ENCODE data around the gene GOLPH3. TPM values are rescaled to one million over a fixed set of nuclear protein-coding genes. Genes with fewer than 3 reads are reported as not detected.

GOLPH3 gene
- total RNA-seq, 1 donor from 2014 or later: 68.5 TPM

DNA sequence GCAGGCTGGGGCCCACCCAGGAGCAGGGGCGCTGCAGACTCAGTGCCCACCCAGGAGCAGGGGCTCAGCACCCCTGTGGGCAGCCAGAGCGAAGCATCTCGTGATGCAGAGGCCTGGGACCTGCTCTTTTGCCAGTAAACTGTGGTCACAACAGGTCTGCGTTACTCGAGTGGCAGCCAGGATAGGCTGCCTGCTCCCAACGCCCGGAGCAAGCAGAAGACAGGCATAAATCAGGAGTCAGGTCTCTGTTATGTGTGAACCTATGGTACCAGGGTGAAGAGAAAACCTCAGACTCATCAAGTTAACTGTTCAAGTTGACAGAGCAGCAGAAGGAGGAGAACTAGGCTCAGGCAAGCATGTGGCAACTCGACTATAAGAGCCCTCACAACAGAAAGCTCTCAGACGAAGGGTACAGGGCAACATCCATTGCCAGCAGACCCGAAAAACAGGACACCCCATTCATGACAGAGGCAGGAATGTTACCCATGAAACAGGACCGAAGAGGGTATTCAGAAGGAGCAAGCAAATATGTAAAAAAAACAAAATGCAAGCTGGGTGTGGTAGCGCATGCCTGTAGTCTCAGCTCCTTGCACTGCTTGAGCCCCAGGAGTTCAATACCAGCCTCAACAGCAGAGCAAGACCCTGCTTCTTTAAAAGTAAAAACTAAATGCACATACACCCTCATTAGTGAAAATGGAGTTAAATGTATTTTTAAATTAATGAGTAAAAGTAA, 71.7 kb downstream of the GOLPH3 start:
- H3K27me3 Mint-ChIP-seq (ENCODE audit: unreplicated experiment): peaks cover 2% of the 10 kb centered on the region
- H3K4me3 Mint-ChIP-seq (ENCODE audit: unreplicated experiment): no peak overlapping the region
- no peak overlapping the region for H3K27ac Mint-ChIP-seq (ENCODE audit: unreplicated experiment)
- peaks cover 17% of the 10 kb centered on the region for H3K4me1 Mint-ChIP-seq (ENCODE audit: low read depth, unreplicated experiment)
- H3K9me3 Mint-ChIP-seq (ENCODE audit: unreplicated experiment): peaks cover 11% of the 10 kb centered on the region
- TF ChIP-seq, protein P1, sequence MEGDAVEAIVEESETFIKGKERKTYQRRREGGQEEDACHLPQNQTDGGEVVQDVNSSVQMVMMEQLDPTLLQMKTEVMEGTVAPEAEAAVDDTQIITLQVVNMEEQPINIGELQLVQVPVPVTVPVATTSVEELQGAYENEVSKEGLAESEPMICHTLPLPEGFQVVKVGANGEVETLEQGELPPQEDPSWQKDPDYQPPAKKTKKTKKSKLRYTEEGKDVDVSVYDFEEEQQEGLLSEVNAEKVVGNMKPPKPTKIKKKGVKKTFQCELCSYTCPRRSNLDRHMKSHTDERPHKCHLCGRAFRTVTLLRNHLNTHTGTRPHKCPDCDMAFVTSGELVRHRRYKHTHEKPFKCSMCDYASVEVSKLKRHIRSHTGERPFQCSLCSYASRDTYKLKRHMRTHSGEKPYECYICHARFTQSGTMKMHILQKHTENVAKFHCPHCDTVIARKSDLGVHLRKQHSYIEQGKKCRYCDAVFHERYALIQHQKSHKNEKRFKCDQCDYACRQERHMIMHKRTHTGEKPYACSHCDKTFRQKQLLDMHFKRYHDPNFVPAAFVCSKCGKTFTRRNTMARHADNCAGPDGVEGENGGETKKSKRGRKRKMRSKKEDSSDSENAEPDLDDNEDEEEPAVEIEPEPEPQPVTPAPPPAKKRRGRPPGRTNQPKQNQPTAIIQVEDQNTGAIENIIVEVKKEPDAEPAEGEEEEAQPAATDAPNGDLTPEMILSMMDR (IDR thresholded peaks at IDR 0.05; ENCODE audit: partially characterized antibody, unreplicated experiment): no peak
- peaks cover 4% of the 10 kb centered on the region for H3K36me3 Mint-ChIP-seq (ENCODE audit: unreplicated experiment)
- no peak for DNase-seq

DNA sequence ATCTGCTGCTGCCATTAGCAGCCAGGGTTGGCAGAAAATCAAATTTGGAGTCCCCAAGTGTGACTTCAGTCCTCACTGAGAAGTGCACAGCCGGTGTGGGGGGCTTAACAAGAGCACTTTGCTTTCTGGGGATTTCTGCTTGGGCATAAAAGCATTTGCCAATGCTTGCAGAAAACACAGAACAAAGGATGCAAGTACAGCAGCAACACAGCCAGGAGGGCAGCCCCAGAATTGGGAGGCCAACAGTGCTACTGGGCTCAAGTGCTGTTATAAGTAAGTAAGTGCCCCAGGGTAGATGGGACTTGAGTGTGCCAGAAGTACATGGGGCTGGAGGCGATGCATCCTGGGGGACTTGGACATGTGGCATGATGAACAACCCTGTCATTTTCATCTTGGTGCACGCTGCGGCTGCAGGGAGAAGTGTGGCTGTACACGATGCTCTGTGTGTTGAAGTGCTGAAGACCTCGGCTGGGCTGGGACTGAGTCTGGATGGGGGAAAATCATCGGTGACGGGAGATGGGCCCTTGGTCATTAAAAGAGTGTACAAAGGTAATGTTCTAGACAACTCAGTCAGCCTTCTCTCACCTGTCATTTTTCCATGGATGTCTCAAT, 73.3 kb downstream of the GOLPH3 start:
- Mint-ChIP-seq H3K9me3 (ENCODE audit: unreplicated experiment) (peaks cover 11% of the 10 kb centered on the region), H3K27ac (ENCODE audit: unreplicated experiment) (peak overlapping the region; percentile 46), H3K4me3 (ENCODE audit: unreplicated experiment) (no peak overlapping the region), H3K36me3 (ENCODE audit: unreplicated experiment) (peaks cover 4% of the 10 kb centered on the region), H3K27me3 (ENCODE audit: unreplicated experiment) (peaks cover 4% of the 10 kb centered on the region), H3K4me1 (ENCODE audit: low read depth, unreplicated experiment) (peaks cover 21% of the 10 kb centered on the region)
- TF ChIP-seq, protein P1 (IDR thresholded peaks at IDR 0.05; ENCODE audit: partially characterized antibody, unreplicated experiment): no peak
- DNase-seq: no peak

DNA sequence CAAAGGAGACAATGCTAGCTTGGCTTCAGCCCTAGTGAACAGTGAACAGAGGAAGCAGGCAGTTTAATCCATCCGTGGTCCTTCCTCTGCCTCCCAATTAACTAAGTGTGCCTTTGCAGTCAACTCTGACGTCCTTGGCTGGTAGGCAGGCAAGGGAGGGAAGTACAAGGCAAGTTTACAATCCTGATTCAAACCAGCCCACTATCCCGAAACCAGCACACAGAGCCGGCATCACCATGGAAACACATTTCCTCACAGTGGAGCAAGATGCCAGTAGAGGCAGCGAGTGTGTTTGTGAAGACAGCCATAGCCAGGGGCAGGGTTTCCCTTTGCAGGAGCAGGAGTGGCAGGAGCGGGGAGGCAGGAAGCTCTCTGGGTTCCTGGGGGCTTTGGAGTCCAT, 73.9 kb downstream of the GOLPH3 start:
- Mint-ChIP-seq H3K4me3 (ENCODE audit: unreplicated experiment) (no peak overlapping the region), H3K27me3 (ENCODE audit: unreplicated experiment) (peaks cover 4% of the 10 kb centered on the region), H3K4me1 (ENCODE audit: low read depth, unreplicated experiment) (peaks cover 21% of the 10 kb centered on the region), H3K36me3 (ENCODE audit: unreplicated experiment) (no peaks in the 10 kb centered on the region), H3K9me3 (ENCODE audit: unreplicated experiment) (peaks cover 11% of the 10 kb centered on the region), H3K27ac (ENCODE audit: unreplicated experiment) (no peak overlapping the region)
- DNase-seq: no peak
- TF ChIP-seq, protein P1 (IDR thresholded peaks at IDR 0.05; ENCODE audit: partially characterized antibody, unreplicated experiment): no peak

GRCh38 chr5:32099486-32100035, 74.6 kb downstream of the GOLPH3 start:
- H3K27me3 Mint-ChIP-seq (ENCODE audit: unreplicated experiment): peaks cover 4% of the 10 kb centered on the region
- peaks cover 11% of the 10 kb centered on the region for H3K9me3 Mint-ChIP-seq (ENCODE audit: unreplicated experiment)
- no peaks in the 10 kb centered on the region for H3K36me3 Mint-ChIP-seq (ENCODE audit: unreplicated experiment)
- peaks cover 21% of the 10 kb centered on the region for H3K4me1 Mint-ChIP-seq (ENCODE audit: low read depth, unreplicated experiment)
- peak overlapping the region; percentile 49 for H3K27ac Mint-ChIP-seq (ENCODE audit: unreplicated experiment)
- TF ChIP-seq, protein P1 (IDR thresholded peaks at IDR 0.05; ENCODE audit: partially characterized antibody, unreplicated experiment): no peak
- no peak overlapping the region for H3K4me3 Mint-ChIP-seq (ENCODE audit: unreplicated experiment)
- DNase-seq: no peak

GRCh38 chr5:32098890-32099310, 75.2 kb downstream of the GOLPH3 start:
- H3K27ac Mint-ChIP-seq (ENCODE audit: unreplicated experiment): no peak overlapping the region
- peaks cover 21% of the 10 kb centered on the region for H3K4me1 Mint-ChIP-seq (ENCODE audit: low read depth, unreplicated experiment)
- peaks cover 13% of the 10 kb centered on the region for H3K9me3 Mint-ChIP-seq (ENCODE audit: unreplicated experiment)
- peaks cover 4% of the 10 kb centered on the region for H3K27me3 Mint-ChIP-seq (ENCODE audit: unreplicated experiment)
- H3K36me3 Mint-ChIP-seq (ENCODE audit: unreplicated experiment): no peaks in the 10 kb centered on the region
- H3K4me3 Mint-ChIP-seq (ENCODE audit: unreplicated experiment): no peak overlapping the region
- no peak for DNase-seq
- TF ChIP-seq, protein P1 (IDR thresholded peaks at IDR 0.05; ENCODE audit: partially characterized antibody, unreplicated experiment): no peak

All from glutamatergic neuron (in vitro differentiated cells).